Measurements from ENCODE around the gene RASA3.

DNA sequence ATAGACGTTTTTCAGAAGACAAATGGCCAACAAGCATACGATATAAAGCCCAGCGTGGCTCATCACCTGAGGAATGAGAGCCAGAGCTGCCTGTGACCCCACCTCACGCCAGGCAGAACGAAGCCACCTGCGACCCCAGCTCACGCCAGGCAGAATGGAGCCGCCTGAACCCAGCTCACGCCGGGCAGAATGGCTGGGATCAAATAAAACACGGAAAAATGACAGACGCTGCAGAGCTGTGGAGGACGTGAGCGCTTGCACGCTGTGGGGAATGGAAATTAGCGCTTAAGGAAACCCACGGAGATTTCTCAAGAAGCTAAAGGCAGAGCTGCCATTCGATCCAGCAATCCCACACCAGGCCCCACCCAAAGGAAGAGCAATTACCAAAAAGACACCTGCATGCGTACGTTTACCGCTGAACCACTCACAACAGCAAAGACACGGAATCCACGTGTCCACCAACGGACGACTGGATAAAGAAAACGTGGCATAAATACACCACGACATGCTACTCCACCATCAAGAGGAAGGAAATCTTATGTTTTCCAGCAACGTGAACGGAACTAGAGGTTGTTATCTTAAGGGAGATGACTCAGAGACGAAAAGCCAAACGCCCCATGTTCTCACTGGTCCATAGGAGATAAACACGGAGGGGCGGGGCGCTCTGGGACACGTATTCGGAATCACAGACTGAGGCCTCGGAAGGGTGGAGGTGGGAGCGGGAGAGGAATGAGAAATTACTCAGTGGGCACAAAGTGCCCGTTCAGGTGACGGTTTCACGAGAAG is 127.8 kb downstream of the RASA3 start:
- TF ChIP-seq, protein P1, sequence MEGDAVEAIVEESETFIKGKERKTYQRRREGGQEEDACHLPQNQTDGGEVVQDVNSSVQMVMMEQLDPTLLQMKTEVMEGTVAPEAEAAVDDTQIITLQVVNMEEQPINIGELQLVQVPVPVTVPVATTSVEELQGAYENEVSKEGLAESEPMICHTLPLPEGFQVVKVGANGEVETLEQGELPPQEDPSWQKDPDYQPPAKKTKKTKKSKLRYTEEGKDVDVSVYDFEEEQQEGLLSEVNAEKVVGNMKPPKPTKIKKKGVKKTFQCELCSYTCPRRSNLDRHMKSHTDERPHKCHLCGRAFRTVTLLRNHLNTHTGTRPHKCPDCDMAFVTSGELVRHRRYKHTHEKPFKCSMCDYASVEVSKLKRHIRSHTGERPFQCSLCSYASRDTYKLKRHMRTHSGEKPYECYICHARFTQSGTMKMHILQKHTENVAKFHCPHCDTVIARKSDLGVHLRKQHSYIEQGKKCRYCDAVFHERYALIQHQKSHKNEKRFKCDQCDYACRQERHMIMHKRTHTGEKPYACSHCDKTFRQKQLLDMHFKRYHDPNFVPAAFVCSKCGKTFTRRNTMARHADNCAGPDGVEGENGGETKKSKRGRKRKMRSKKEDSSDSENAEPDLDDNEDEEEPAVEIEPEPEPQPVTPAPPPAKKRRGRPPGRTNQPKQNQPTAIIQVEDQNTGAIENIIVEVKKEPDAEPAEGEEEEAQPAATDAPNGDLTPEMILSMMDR (IDR thresholded peaks at IDR 0.05), result no peak
- TF ChIP-seq POLR2AphosphoS5 (IDR thresholded peaks at IDR 0.05), result no peak

All from sigmoid colon (tissue), 4 donors.